SIG-M5 treated with dmso at 0.1 percent for 504 hours (cell line): ENCODE data around the gene ADAMTS2.

ENCODE experiments used
- DNase-seq: peaks from one replicate; lab custom pipeline; 2025; ENCODE audit not compliant: unreplicated experiment; lab: John Stamatoyannopoulos, UW

The ADAMTS2 gene

DNA sequence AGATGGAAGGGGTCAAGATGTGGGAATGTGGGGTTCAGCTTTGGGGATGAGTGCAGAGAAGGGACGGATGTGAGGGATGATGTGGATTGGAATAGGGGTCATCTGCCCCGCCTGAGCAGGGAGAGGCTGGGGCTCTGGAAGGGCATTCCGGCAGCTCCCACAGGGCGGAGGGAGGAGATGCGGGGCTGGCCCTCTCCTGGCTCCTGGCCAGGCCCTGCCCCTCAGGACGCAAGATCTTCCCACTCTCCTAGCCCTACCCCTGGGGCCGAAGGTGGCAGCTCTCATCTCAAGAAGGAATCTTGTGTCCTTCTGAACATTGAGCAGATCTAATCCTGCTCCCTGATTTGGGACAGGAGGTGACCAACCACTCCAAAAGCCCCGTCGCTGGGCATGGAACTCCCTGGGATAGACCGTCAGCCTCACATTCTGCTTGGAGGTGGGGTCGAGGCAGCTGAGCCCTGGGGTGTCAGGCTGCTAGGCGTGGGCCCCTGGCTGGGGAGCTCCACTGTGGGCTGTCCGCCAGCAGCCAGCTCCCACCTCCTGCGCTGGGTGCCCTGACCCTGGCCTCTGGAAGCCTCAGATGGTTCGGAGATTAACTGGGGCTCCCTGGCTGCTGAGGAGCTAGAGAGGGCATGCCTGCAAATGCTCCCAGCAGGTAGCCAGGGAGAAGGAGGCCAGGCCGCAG, 159.9 kb downstream of the ADAMTS2 start:
- DNase-seq: no peak

- DNase-seq: no peak
Observed at GRCh38 chr5:179184521-179185050, 160.7 kb downstream of the ADAMTS2 start.

DNA sequence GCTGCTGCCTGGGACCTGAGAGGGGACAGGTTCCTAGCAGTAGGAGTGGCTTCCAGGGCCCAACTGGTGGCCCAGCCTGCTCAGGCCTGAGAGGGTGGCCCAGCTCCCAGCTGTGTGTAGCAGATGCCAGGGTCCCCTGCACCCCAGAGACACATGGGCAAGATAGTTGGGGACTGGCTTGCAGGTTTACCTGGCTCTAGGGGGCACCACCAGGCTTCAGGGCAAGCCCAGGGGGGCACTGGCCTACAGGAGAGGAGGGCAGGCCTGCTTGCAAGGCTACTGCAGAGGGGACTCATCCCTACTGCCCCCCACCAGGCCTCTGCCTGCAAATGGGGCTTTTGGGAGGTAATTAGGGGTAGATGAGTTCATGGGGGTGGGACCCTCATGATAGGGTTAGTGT, 161.8 kb downstream of the ADAMTS2 start:
- no peak for DNase-seq

GRCh38 chr5:179182601-179183000, 162.7 kb downstream of the ADAMTS2 start:
- DNase-seq: no peak

GRCh38 chr5:179181988-179182387, 163.3 kb downstream of the ADAMTS2 start:
- no peak for DNase-seq

- DNase-seq: no peak
Observed at GRCh38 chr5:179180921-179181645, 164.2 kb downstream of the ADAMTS2 start.

GRCh38 chr5:179180061-179180610, 165.1 kb downstream of the ADAMTS2 start:
- DNase-seq: no peak

GRCh38 chr5:179177711-179178575, 167.3 kb downstream of the ADAMTS2 start:
- DNase-seq: no peak

DNA sequence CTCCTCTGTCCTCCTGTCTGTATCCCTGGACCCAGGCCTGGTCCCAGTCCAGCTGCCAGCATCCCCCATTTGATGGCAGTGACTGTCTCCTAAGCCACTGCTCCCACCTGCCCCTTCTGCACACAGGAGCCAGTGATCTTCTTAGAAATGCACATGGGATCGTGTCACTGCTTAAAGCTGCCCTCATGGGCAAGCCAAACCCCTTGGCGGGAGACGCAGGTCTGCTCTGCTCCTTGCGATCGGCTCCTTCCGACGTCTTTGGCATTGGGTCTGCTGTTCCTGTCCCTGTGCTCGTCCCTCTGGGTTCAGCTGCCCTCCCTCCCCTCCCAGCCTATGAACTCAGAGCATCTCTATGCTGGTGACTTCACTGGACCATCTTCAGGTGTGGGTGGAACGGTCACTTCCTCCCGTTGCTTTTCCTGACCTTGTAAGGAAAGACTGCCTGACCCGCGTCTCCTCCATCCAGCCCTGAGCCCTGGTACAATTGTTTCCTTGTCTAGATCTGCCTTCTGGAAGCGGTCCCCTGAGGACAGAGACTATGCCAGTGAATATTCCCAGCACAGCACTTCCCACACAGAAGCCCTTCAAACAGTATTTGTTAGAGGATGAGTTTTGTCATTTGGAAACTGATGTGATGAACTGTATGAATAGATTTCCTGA, 168.6 kb downstream of the ADAMTS2 start:
- no peak for DNase-seq

GRCh38 chr5:179176166-179176565, 169.1 kb downstream of the ADAMTS2 start:
- DNase-seq: no peak

- no peak for DNase-seq
Observed at GRCh38 chr5:179171816-179172745, 173.2 kb downstream of the ADAMTS2 start.

DNA sequence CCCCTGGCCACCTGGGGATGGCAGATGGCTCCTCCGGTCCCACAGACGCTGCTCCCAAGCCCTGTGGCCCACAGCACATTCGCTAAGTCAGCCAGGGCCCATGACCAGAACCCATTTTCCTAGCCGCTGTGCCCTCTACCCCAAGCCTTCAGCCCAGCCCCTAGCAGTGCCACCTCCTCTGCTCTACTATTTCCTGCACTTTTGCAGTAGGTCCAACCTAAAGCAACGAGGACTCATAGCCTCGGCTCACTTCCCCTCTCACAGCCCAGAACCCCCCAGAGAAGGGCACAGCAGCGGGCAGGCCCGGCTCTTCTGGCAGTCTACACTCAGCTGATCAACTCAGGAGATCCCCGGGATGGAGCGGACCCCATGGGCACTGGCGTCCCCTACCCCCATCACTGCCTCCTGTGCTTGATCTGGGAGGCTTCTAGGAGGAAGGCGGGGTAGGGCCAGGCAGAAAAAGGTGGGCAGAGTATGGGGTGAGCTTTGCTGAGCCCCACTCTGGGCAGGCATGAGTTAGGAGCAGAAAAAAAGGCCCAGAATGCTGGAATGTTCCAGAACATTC, 173.9 kb downstream of the ADAMTS2 start:
- no peak for DNase-seq

GRCh38 chr5:179170606-179171005, 174.7 kb downstream of the ADAMTS2 start:
- DNase-seq: no peak

- no peak for DNase-seq
Observed at GRCh38 chr5:179169836-179170235, 175.4 kb downstream of the ADAMTS2 start.

DNA sequence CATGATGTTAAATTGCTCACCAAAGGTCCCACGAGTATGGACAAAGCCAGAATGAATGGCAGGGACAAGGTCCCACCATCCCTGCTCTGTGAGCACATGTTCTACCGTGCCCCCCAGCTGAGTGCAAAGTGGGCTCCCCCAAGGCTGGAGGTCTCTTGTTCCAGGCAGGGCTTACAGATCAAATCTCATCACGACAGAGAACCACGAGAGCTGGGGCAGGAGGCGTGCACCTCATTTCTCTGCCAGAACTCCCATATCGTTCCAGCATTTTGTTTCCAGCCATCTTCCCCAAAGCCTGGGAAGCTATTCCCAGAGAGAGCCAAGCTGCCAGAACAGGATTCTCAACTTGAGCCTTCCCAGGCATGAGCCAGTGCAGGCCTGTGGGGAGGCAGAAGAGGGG, 176.6 kb downstream of the ADAMTS2 start:
- DNase-seq: no peak

GRCh38 chr5:179167871-179168451, 177.3 kb downstream of the ADAMTS2 start:
- DNase-seq: no peak

DNA sequence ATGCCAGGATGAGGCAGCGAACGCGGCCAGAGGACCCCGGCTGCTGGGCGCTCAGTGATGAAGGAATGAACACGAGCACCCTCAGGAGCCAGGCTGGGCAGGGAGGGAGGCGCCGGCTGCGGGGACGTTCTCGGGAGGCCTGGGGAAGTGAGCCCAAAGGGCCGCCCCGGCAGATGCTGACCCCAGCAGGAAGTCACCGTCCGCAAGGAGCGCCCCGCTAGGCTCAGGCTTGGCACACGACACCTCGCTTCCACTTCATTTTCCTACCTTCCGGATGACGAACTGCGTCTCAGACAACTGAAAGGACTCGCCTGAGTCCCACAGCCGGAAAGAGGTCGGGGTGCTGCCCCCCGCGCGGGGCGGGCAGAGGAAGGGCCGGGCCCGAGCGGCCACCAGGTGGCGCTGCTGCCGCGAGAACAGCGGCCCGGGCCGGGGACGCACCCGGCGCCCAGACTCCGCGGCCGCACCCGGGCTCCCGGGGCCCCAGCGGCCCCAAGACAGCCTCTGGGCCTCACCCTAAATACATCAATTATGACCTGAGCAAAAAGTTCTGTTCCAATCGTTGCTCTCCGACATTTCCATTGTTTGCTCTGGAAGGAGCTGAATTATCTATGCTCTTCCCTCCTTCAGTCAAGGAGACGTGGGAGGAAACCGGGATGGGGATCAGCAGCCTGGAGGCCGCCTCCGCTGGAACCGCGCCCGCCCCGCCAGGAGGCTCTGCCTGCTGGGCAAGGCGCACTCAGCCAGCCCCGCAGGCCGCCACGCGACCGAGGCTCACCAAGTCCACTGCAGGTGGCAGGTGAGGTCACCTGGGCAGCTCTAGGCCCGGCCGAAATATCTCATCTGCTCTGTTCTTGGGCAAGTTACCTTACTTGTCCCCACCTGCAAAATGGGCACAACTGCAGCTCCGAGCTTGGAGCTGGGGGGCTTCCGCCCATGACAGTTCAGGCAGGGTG, 178.1 kb downstream of the ADAMTS2 start:
- no peak for DNase-seq
